IMR-90 (cell line): ENCODE measurements around the gene MYBPC3. TPM values are rescaled to one million over a fixed set of nuclear protein-coding genes. Genes with fewer than 3 reads are reported as not detected.

Source experiments
- microRNA-seq, 2 experiments: library from miRNA; stranded (forward) in 1 of 2; unstranded in 1 of 2; fragments of 10-50 nt in 1 of 2; fragments of <30 nt in 1 of 2; gene quantifications in 1 of 2; microRNA quantifications in 1 of 2; one replicate each; pipeline versions ENCODE3 to v1.1.0; 2013 to 2020; ENCODE audit not compliant: insufficient read depth in 1 of 2, insufficient read length in 1 of 2, unreplicated experiment in 1 of 2
- polyA plus RNA-seq, 3 experiments: library from polyadenylated mRNA; depleted of rRNA; stranded (reverse); fragments of >200 nt; gene quantifications; 2 replicates each; pipeline ENCODE4 v1.2.3, GENCODE V29; 2012; ENCODE audit warnings: low replicate concordance in 1 of 3
- small RNA-seq, 5 experiments: library from RNA; depleted of rRNA; stranded (forward); fragments of <200 nt; gene quantifications; one replicate each; pipeline ENCODE3, GENCODE V24; 2012
- total RNA-seq: library from RNA; depleted of rRNA; stranded (reverse); fragments of >200 nt; gene quantifications from 2 replicates; pipeline ENCODE4 v1.2.3, GENCODE V29; 2012; rRNA removed

The MYBPC3 gene
- total and polyA plus RNA-seq, 2 of the 4 experiments (the other 2 are of a cell fraction) = not detected

Small RNA genes lying within 50 kb of the gene (microRNA-seq; reads per million reads assigned to microRNA genes)
- 0 reads per million in 2 experiments for gene MIR4487

Small RNA genes lying within 50 kb of the gene (small RNA-seq; reads per million reads assigned to genes)
- 0 reads per million in 5 experiments for gene MIR4487

Other genes starting within 250 kb of the MYBPC3 start
- gene ARFGAP2, start 175.8 kb downstream of the MYBPC3 start, total RNA-seq = 87.8 and 114 TPM in 2 replicates
- 35.1 and 54.7 TPM in 2 replicates for gene ARFGAP2, start 175.8 kb downstream of the MYBPC3 start, polyA plus RNA-seq (2012; rRNA removed)
- 18.9 and 19.2 TPM in 2 replicates for gene PACSIN3, start 166.3 kb downstream of the MYBPC3 start, total RNA-seq
- 21.1 and 24.5 TPM in 2 replicates for gene PACSIN3, start 166.3 kb downstream of the MYBPC3 start, polyA plus RNA-seq (2012; rRNA removed)
- 25.6 and 27.8 TPM in 2 replicates for gene DDB2, start 137.7 kb downstream of the MYBPC3 start, total RNA-seq
- 33.5 and 33.6 TPM in 2 replicates for gene DDB2, start 137.7 kb downstream of the MYBPC3 start, polyA plus RNA-seq (2012; rRNA removed)
- gene ACP2, start 103.9 kb downstream of the MYBPC3 start, total RNA-seq = 10.3 and 17.7 TPM in 2 replicates
- gene ACP2, start 103.9 kb downstream of the MYBPC3 start, polyA plus RNA-seq (2012; rRNA removed) = 23.6 and 24.8 TPM in 2 replicates
- gene NR1H3, start 94.7 kb downstream of the MYBPC3 start, total RNA-seq = 9.1 and 9.7 TPM in 2 replicates
- gene NR1H3, start 94.7 kb downstream of the MYBPC3 start, polyA plus RNA-seq (2012; rRNA removed) = 13.6 and 19.0 TPM in 2 replicates
- 11.1 and 13.3 TPM in 2 replicates for gene MADD, start 82.6 kb downstream of the MYBPC3 start, total RNA-seq
- 16.4 and 17.3 TPM in 2 replicates for gene MADD, start 82.6 kb downstream of the MYBPC3 start, polyA plus RNA-seq (2012; rRNA removed)
- gene SPI1, start 25.8 kb upstream of the MYBPC3 start, total RNA-seq = not detected in 2 replicates
- not detected in 2 replicates for gene SPI1, start 25.8 kb upstream of the MYBPC3 start, polyA plus RNA-seq (2012; rRNA removed)
- 29.2 and 32.4 TPM in 2 replicates for gene SLC39A13, start 55.9 kb upstream of the MYBPC3 start, total RNA-seq
- gene SLC39A13, start 55.9 kb upstream of the MYBPC3 start, polyA plus RNA-seq (2012; rRNA removed) = 144 and 164 TPM in 2 replicates
- 238 and 484 TPM in 2 replicates for gene PSMC3, start 73.7 kb upstream of the MYBPC3 start, total RNA-seq
- 253 TPM in 2 replicates for gene PSMC3, start 73.7 kb upstream of the MYBPC3 start, polyA plus RNA-seq (2012; rRNA removed)
- gene RAPSN, start 96.4 kb upstream of the MYBPC3 start, total RNA-seq = not detected in 2 replicates
- 0.03 and 0.09 TPM in 2 replicates for gene RAPSN, start 96.4 kb upstream of the MYBPC3 start, polyA plus RNA-seq (2012; rRNA removed)
- 109 and 135 TPM in 2 replicates for gene CELF1, start 200.4 kb upstream of the MYBPC3 start, total RNA-seq
- 61.6 and 63.3 TPM in 2 replicates for gene CELF1, start 200.4 kb upstream of the MYBPC3 start, polyA plus RNA-seq (2012; rRNA removed)
- gene PTPMT1, start 212.9 kb upstream of the MYBPC3 start, total RNA-seq = 51.4 and 55.0 TPM in 2 replicates
- 51.6 and 58.3 TPM in 2 replicates for gene PTPMT1, start 212.9 kb upstream of the MYBPC3 start, polyA plus RNA-seq (2012; rRNA removed)
- 37.2 and 41.6 TPM in 2 replicates for gene KBTBD4, start 226.3 kb upstream of the MYBPC3 start, total RNA-seq
- gene KBTBD4, start 226.3 kb upstream of the MYBPC3 start, polyA plus RNA-seq (2012; rRNA removed) = 12.2 and 14.9 TPM in 2 replicates
- gene NDUFS3, start 226.4 kb upstream of the MYBPC3 start, total RNA-seq = 77.1 and 79.7 TPM in 2 replicates
- 108 and 114 TPM in 2 replicates for gene NDUFS3, start 226.4 kb upstream of the MYBPC3 start, polyA plus RNA-seq (2012; rRNA removed)
- gene FAM180B, start 234.0 kb upstream of the MYBPC3 start, total RNA-seq = not detected in 2 replicates
- gene FAM180B, start 234.0 kb upstream of the MYBPC3 start, polyA plus RNA-seq (2012; rRNA removed) = not detected in 2 replicates
- under 0.01 TPM in 1 of 2 replicates, not detected in the other for gene C1QTNF4, start 241.7 kb upstream of the MYBPC3 start, total RNA-seq
- 0.12 and 0.16 TPM in 2 replicates for gene C1QTNF4, start 241.7 kb upstream of the MYBPC3 start, polyA plus RNA-seq (2012; rRNA removed)